Naive thymus-derived CD4-positive, alpha-beta T cell (primary cell): ENCODE measurements around the gene RIPK1. TPM values are rescaled to one million over a fixed set of nuclear protein-coding genes. Genes with fewer than 3 reads are reported as not detected.
"Not testable (repeated sequence)": the region's sequence is repeated elsewhere in the genome, so short reads cannot be mapped to it uniquely, and the experiment has no call there.

Source experiments
- ATAC-seq: fragments of 150-1000 bp; cut with Tn5 transposase; 2 replicates; pipeline ENCODE4 v1.10.0; 2021; ENCODE audit warnings: mild to moderate bottlenecking, moderate library complexity
- CTCF ChIA-PET: fragments of 350-600 bp; sonication (Branson Sonifier 250); formaldehyde crosslinking; loops from one replicate; lab custom pipeline; 2021; ENCODE audit warnings: antibody characterized with exemption; lab: Charles Lee
- POLR2A ChIA-PET: fragments of 350-600 bp; sonication (Branson Sonifier 250); formaldehyde crosslinking; loops from one replicate; lab custom pipeline; 2021; ENCODE audit warnings: antibody characterized with exemption, inconsistent platforms; lab: Charles Lee
- DNase-seq, 9 donors: peaks; one replicate each; pipeline versions ENCODE4 v3.0.0 to v3.0.0-alpha.2; 2020 to 2022; ENCODE audit warnings: mixed read lengths in 1 of 9
- H3K27ac ChIP-seq: one replicate; pipeline ENCODE4 v1.7.0; 2013; ENCODE audit warnings: mild to moderate bottlenecking, low read depth, low read length, moderate library complexity
- H3K27me3 ChIP-seq, 2 donors: one replicate each; pipeline ENCODE4 v1.7.0; 2013; ENCODE audit warnings: low read length in 2 of 2, mild to moderate bottlenecking in 2 of 2, moderate library complexity in 2 of 2; ENCODE audit not compliant: control insufficient read depth in 2 of 2, insufficient read depth in 2 of 2
- H3K36me3 ChIP-seq, 3 experiments: 1 replicate in 2 of 3; 2 replicates in 1 of 3; pipeline ENCODE4 v1.7.0; 2013; ENCODE audit warnings: low read length in 3 of 3, mild to moderate bottlenecking in 3 of 3, moderate library complexity in 1 of 3; ENCODE audit not compliant: insufficient read depth in 3 of 3, control insufficient read depth in 2 of 3
- H3K4me1 ChIP-seq, 2 donors: one replicate each; pipeline ENCODE4 v1.7.0; 2013; ENCODE audit warnings: low read length in 2 of 2, mild to moderate bottlenecking in 2 of 2, moderate library complexity in 1 of 2; ENCODE audit not compliant: control insufficient read depth in 2 of 2, insufficient read depth in 2 of 2
- H3K4me3 ChIP-seq: 2 replicates; pipeline ENCODE4 v1.7.0; 2013; ENCODE audit warnings: mild to moderate bottlenecking, low read length
- H3K9me3 ChIP-seq, 3 experiments: 1 replicate in 2 of 3; 2 replicates in 1 of 3; pipeline ENCODE4 v1.7.0; 2013; ENCODE audit warnings: low read length in 3 of 3; ENCODE audit not compliant: control insufficient read depth in 2 of 3
- H3K27ac Mint-ChIP-seq, 9 donors: one replicate each; pipeline ENCODE4 v1.8.0; 2020 to 2022; ENCODE audit warnings: mixed read lengths in 9 of 9, mild to moderate bottlenecking in 8 of 9, moderate library complexity in 5 of 9, inconsistent platforms in 2 of 9
- H3K27me3 Mint-ChIP-seq, 5 donors: one replicate each; pipeline ENCODE4 v1.8.0; 2021 to 2022; ENCODE audit warnings: mixed read lengths in 5 of 5, mild to moderate bottlenecking in 1 of 5
- H3K36me3 Mint-ChIP-seq, 5 donors: one replicate each; pipeline ENCODE4 v1.8.0; 2020 to 2022; ENCODE audit warnings: mixed read lengths in 5 of 5, mild to moderate bottlenecking in 3 of 5, inconsistent platforms in 1 of 5
- H3K4me1 Mint-ChIP-seq, 7 donors: one replicate each; pipeline ENCODE4 v1.8.0; 2020 to 2022; ENCODE audit warnings: mixed read lengths in 7 of 7, mild to moderate bottlenecking in 3 of 7, inconsistent platforms in 1 of 7
- H3K4me3 Mint-ChIP-seq, 10 donors: one replicate each; pipeline ENCODE4 v1.8.0; 2020 to 2022; ENCODE audit warnings: mild to moderate bottlenecking in 10 of 10, mixed read lengths in 10 of 10, moderate library complexity in 6 of 10, inconsistent platforms in 2 of 10
- H3K9me3 Mint-ChIP-seq, 11 donors: one replicate each; pipeline ENCODE4 v1.8.0; 2020 to 2022; ENCODE audit warnings: mixed read lengths in 11 of 11, mild to moderate bottlenecking in 4 of 11, inconsistent platforms in 1 of 11, moderate library complexity in 1 of 11
- intact Hi-C, 2 donors: fragments of 100-400 bp; cut with micrococcal nuclease; formaldehyde crosslinking; loops; one replicate each; pipeline ENCODE4 v1.15.1; 2023
- polyA plus RNA-seq, 2 donors: library from polyadenylated mRNA; unstranded; fragments of 300-500 nt; fragmentation: Illumina TruSeq; gene quantifications; one replicate each; pipeline ENCODE4 v1.2.3, GENCODE V29; 2021
- total RNA-seq, 6 experiments: library from RNA in 5 of 6; stranded (reverse) in 5 of 6; gene quantifications; 1 replicate in 5 of 6; 2 replicates in 1 of 6; pipeline ENCODE4 v1.2.3 and lab custom pipeline; 2021 to 2026

RIPK1 gene
- total and polyA plus RNA-seq, 7 experiments from 2014 or later = 17.1 to 34.8 (median 25.4) TPM

GRCh38 chr6:3136292-3137011 lies 68.2 kb downstream of the RIPK1 start:
- no peak for DNase-seq
- peak overlapping the region in 1 of 9 donors; percentile 19 for H3K27ac Mint-ChIP-seq
- ChIA-PET POLR2A (interaction anchor here (0.5 kb wide), 1 partner anchor 238 kb away, joined by 3 read pairs; no protein-coding TSS in a partner anchor), CTCF (no interaction called here)
- Histone ChIP-seq H3K27me3 (no peaks in the 10 kb centered on the region), H3K4me3 (no peak overlapping the region), H3K4me1 (no peaks in the 10 kb centered on the region), H3K9me3 (no peaks in the 10 kb centered on the region), H3K27ac (no peak overlapping the region), H3K36me3 (peaks cover 0 to 49% (median 0%) of the 10 kb centered on the region in 3 experiments)
- H3K4me3 Mint-ChIP-seq = no peak overlapping the region
- H3K9me3 Mint-ChIP-seq = no peaks in the 10 kb centered on the region
- no peaks in the 10 kb centered on the region for H3K27me3 Mint-ChIP-seq
- H3K36me3 Mint-ChIP-seq = peaks cover 4 to 64% (median 48%) of the 10 kb centered on the region in 5 donors
- H3K4me1 Mint-ChIP-seq = no peaks in the 10 kb centered on the region
- ATAC-seq = no peak
- intact Hi-C loops = no loop called here

DNA sequence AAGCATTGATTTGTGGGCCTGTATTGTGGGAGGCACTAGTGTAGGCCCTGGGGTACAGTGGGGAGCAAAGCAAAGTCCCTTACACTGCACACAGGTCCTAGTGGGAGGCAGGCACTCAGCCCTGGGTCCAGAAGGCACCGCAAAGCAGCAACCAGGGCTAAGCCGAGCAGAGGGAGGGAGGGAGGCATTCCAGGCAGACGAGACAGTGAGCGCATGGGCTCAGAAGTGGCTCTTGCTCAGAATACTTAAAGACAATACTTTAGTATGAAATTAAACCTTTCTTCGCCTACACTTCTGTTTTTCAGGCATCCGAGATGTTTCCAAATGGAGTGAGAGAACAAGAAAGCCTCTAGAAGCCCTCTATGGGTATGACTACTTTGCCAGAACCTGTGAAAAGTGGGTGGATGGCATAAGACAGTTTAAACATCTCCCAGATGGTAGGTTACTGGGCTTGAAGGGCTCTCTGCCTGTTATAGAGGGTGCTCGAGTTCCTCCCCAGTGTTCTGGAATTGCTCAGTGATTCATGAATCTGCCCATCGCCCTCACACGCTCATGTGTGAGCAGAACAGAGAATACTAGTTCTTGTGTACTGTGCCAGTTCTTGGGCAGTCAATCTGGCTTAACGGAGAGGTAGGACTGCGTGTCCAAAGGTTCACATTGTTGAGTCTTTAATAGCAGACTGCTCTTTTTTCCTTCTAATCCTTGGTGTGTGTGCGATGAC lies 68.9 kb downstream of the RIPK1 start:
- ChIA-PET POLR2A (interaction anchor here (0.5 kb wide), 1 partner anchor 239 kb away, joined by 3 read pairs; no protein-coding TSS in a partner anchor), CTCF (no interaction called here)
- H3K36me3 ChIP-seq = peaks cover 0 to 49% (median 0%) of the 10 kb centered on the region in 3 experiments
- Mint-ChIP-seq H3K9me3 (no peaks in the 10 kb centered on the region), H3K36me3 (peaks cover 4 to 59% (median 47%) of the 10 kb centered on the region in 5 donors), H3K27me3 (no peaks in the 10 kb centered on the region), H3K4me3 (no peak overlapping the region), H3K4me1 (no peaks in the 10 kb centered on the region), H3K27ac (peak overlapping the region in 1 of 9 donors; percentile 19)
- ATAC-seq (no peak), DNase-seq (no peak)
- H3K4me3 ChIP-seq = no peak overlapping the region
- no peaks in the 10 kb centered on the region for H3K4me1 ChIP-seq
- no peaks in the 10 kb centered on the region for H3K9me3 ChIP-seq
- H3K27me3 ChIP-seq = no peaks in the 10 kb centered on the region
- no peak overlapping the region for H3K27ac ChIP-seq
- intact Hi-C loops = no loop called here

DNA sequence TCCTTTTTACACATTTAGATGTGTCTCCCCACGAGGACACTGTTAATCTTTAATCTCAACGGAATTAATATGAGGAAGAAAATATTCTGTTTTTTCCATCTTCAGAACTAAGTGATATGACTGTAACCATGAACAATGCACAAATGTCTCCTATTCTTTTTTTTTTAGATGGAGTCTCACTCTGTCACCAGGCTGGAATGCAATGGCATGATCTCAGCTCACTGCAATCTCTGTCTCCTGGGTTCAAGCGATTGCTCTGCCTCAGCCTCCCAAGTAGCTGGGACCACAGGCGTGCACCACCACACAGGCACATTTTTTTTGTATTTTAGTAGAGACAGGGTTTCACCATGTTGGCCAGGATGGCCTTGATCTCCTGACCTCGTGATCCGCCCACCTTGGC lies 69.6 kb downstream of the RIPK1 start:
- H3K4me1 Mint-ChIP-seq, DNase-seq, H3K4me1 ChIP-seq, H3K27ac Mint-ChIP-seq, H3K4me3 ChIP-seq, H3K4me3 Mint-ChIP-seq, ATAC-seq, H3K27me3 Mint-ChIP-seq, H3K9me3 ChIP-seq, POLR2A ChIA-PET, H3K9me3 Mint-ChIP-seq, intact Hi-C loops, H3K27me3 ChIP-seq, CTCF ChIA-PET, H3K27ac ChIP-seq: not testable (repeated sequence)
- peaks cover 0 to 52% (median 0%) of the 10 kb centered on the region in 3 experiments for H3K36me3 ChIP-seq
- H3K36me3 Mint-ChIP-seq = peaks cover 4 to 59% (median 45%) of the 10 kb centered on the region in 5 donors

DNA sequence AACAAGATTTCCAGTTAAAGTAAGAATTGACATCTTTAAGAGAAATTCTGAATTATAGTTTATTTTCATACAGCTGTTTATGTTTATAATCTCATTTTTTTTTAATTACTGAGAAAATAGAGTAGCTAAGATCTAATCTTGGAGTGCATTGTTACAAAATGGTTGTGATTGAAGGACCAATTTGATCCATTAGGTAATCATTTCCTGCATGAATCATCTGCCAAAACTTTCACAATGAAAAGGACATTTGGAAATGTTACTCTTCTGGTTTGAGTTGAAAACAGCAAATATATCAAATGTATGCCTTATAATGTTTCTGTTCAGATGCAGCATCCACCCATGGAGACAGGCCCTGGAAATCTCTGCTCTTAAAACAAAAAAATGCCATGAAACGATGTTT lies 70.0 kb downstream of the RIPK1 start:
- intact Hi-C loops = no loop called here
- POLR2A ChIA-PET = no interaction called here
- H3K27ac Mint-ChIP-seq = no peak overlapping the region
- no peak for ATAC-seq
- H3K27me3 ChIP-seq = no peaks in the 10 kb centered on the region
- H3K36me3 Mint-ChIP-seq = peaks cover 4 to 64% (median 45%) of the 10 kb centered on the region in 5 donors
- no peak overlapping the region for H3K27ac ChIP-seq
- H3K4me3 ChIP-seq = no peak overlapping the region
- no peaks in the 10 kb centered on the region for H3K4me1 ChIP-seq
- no peak overlapping the region for H3K4me3 Mint-ChIP-seq
- no peak for DNase-seq
- CTCF ChIA-PET = no interaction called here
- H3K9me3 Mint-ChIP-seq = no peaks in the 10 kb centered on the region
- H3K4me1 Mint-ChIP-seq = no peaks in the 10 kb centered on the region
- H3K36me3 ChIP-seq = peaks cover 0 to 54% (median 0%) of the 10 kb centered on the region in 3 experiments
- no peaks in the 10 kb centered on the region for H3K9me3 ChIP-seq
- H3K27me3 Mint-ChIP-seq = no peaks in the 10 kb centered on the region

DNA sequence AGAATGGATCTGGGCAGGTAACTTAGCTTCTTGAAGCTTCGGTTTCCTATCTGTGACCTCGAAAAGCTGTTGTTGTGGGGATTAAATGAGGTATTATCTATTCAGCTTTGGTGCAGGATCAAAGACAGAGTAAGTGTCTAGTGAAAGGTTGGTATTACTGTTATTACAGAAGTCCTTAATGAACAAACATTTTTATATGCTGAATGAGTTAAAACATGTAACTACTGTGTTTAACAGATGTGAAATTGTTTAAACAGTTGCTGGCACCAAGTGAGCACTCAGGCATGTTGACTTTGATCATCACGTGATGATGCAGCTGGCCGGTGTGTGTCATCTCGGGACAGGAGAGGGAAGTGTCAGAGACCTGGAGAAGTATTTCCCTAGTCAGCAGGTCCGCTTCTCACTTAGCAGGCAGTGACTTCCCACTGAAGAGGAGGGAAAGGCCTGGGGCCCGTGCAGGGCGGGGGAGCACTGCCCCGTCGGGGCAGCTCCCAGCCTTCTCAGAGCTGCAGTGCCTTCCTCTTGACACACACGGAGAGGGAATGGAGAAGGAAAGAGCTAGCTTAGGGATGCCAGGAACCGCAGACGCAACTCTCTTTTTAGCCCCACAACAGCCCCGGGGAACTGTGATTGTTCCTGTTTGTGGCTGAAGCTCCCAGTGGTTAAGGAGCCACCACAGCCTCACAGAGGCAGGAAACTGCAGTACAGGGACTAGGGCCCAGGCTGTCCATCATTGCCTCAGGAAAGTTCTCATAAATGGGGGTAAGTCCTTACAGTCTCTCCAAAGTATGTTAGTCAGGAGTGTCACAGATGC lies 71.0 kb downstream of the RIPK1 start:
- H3K27ac ChIP-seq = no peak overlapping the region
- H3K4me1 Mint-ChIP-seq = no peaks in the 10 kb centered on the region
- POLR2A ChIA-PET = interaction anchor here (1.3 kb wide), 1 partner anchor 14 kb away, joined by 4 read pairs; no protein-coding TSS in a partner anchor
- H3K4me3 ChIP-seq = no peak overlapping the region
- no peaks in the 10 kb centered on the region for H3K9me3 Mint-ChIP-seq
- H3K9me3 ChIP-seq = no peaks in the 10 kb centered on the region
- DNase-seq = no peak
- CTCF ChIA-PET = no interaction called here
- H3K4me1 ChIP-seq = no peaks in the 10 kb centered on the region
- peak; percentile 78 for ATAC-seq
- intact Hi-C loops = no loop called here
- no peak overlapping the region for H3K4me3 Mint-ChIP-seq
- H3K27ac Mint-ChIP-seq = peak overlapping the region in 1 of 9 donors; percentile 71
- H3K27me3 ChIP-seq = no peaks in the 10 kb centered on the region
- H3K27me3 Mint-ChIP-seq = no peaks in the 10 kb centered on the region
- peaks cover 0 to 54% (median 0%) of the 10 kb centered on the region in 3 experiments for H3K36me3 ChIP-seq
- H3K36me3 Mint-ChIP-seq = peaks cover 4 to 64% (median 40%) of the 10 kb centered on the region in 5 donors

DNA sequence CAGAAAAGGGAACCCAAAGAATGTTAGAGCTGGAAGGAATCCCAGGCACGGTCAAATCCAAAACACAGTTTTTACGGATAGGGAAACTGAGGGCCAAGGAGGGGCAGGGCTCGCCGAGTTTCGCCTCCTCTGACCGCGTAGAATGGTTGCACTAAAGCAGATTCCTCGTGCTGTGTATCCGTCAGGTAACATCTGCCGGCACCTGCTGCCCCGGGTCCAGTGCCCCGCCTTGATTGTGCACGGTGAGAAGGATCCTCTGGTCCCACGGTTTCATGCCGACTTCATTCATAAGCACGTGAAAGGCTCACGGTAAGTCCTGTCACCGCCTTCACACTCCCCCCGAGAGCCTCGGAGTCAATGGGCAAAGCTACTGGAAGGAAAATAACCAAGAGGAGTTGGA lies 71.9 kb downstream of the RIPK1 start:
- DNase-seq = no peak
- H3K4me3 Mint-ChIP-seq = no peak overlapping the region
- POLR2A ChIA-PET = interaction anchor here (1.3 kb wide), 1 partner anchor 13 kb away, joined by 4 read pairs; no protein-coding TSS in a partner anchor
- CTCF ChIA-PET = no interaction called here
- intact Hi-C loops = loop anchor here in 1 of 2 donors (5.0 kb wide), 1 partner anchor 92 kb away; no protein-coding TSS in a partner anchor
- Histone ChIP-seq H3K4me3 (no peak overlapping the region), H3K36me3 (peaks cover 0 to 54% (median 0%) of the 10 kb centered on the region in 3 experiments), H3K9me3 (no peaks in the 10 kb centered on the region), H3K27me3 (no peaks in the 10 kb centered on the region), H3K27ac (no peak overlapping the region), H3K4me1 (no peaks in the 10 kb centered on the region)
- no peak for ATAC-seq
- H3K27ac Mint-ChIP-seq = no peak overlapping the region
- H3K4me1 Mint-ChIP-seq = peaks cover 0 to 6% (median 0%) of the 10 kb centered on the region in 7 donors
- H3K27me3 Mint-ChIP-seq = no peaks in the 10 kb centered on the region
- no peaks in the 10 kb centered on the region for H3K9me3 Mint-ChIP-seq
- peaks cover 4 to 66% (median 37%) of the 10 kb centered on the region in 5 donors for H3K36me3 Mint-ChIP-seq
